ENCODE results near the gene IDE.
"Not testable (repeated sequence)": the region's sequence is repeated elsewhere in the genome, so short reads cannot be mapped to it uniquely, and the experiment has no call there.

IDE gene

GRCh38 chr10:92573798-92574547, at the start of gene IDE:
TSS of gene IDE (minus strand) at chr10:92574093. CDS start at chr10:92574019, 74 bp downstream.
- Mint-ChIP-seq H3K36me3 (ENCODE audit: low read depth) (peaks cover 10% of the 10 kb centered on the region), H3K27ac (peak within 1 kb of the TSS; percentile 80), H3K27me3 (ENCODE audit: low read depth) (no peaks in the 10 kb centered on the region), H3K4me3 (peak within 1 kb of the TSS; percentile 86), H3K9me3 (no peaks in the 10 kb centered on the region), H3K4me1 (ENCODE audit: low read depth) (peaks cover 25% of the 10 kb centered on the region)

GRCh38 chr10:92619368-92619767, 45.5 kb upstream of the IDE start:
- H3K4me3 Mint-ChIP-seq = no peak overlapping the region
- no peaks in the 10 kb centered on the region for H3K27me3 Mint-ChIP-seq (ENCODE audit: low read depth)
- peaks cover 56% of the 10 kb centered on the region for H3K36me3 Mint-ChIP-seq (ENCODE audit: low read depth)
- no peak overlapping the region for H3K27ac Mint-ChIP-seq
- H3K4me1 Mint-ChIP-seq (ENCODE audit: low read depth) = peaks cover 8% of the 10 kb centered on the region
- peaks cover 17% of the 10 kb centered on the region for H3K9me3 Mint-ChIP-seq

- Mint-ChIP-seq H3K27ac (no peak overlapping the region), H3K9me3 (peaks cover 3% of the 10 kb centered on the region), H3K36me3 (ENCODE audit: low read depth) (peaks cover 38% of the 10 kb centered on the region), H3K4me3 (no peak overlapping the region), H3K27me3 (ENCODE audit: low read depth) (no peaks in the 10 kb centered on the region), H3K4me1 (ENCODE audit: low read depth) (peaks cover 12% of the 10 kb centered on the region)
Observed at GRCh38 chr10:92615515-92615914, 41.6 kb upstream of the IDE start.

GRCh38 chr10:92604841-92605240, 30.9 kb upstream of the IDE start:
- Mint-ChIP-seq H3K4me1 (ENCODE audit: low read depth) (peaks cover 37% of the 10 kb centered on the region), H3K36me3 (ENCODE audit: low read depth) (peaks cover 32% of the 10 kb centered on the region), H3K4me3 (peak overlapping the region; percentile 25), H3K27me3 (ENCODE audit: low read depth) (no peaks in the 10 kb centered on the region), H3K27ac (peak overlapping the region; percentile 17), H3K9me3 (no peaks in the 10 kb centered on the region)

- Mint-ChIP-seq H3K36me3 (ENCODE audit: low read depth) (peaks cover 12% of the 10 kb centered on the region), H3K27ac (peak overlapping the region; percentile 63), H3K4me3 (no peak overlapping the region), H3K27me3 (ENCODE audit: low read depth) (no peaks in the 10 kb centered on the region), H3K4me1 (ENCODE audit: low read depth) (peaks cover 50% of the 10 kb centered on the region), H3K9me3 (no peaks in the 10 kb centered on the region)
Observed at GRCh38 chr10:92598321-92598720, 24.4 kb upstream of the IDE start.

- Mint-ChIP-seq H3K27me3 (ENCODE audit: low read depth) (no peaks in the 10 kb centered on the region), H3K4me1 (ENCODE audit: low read depth) (peaks cover 52% of the 10 kb centered on the region), H3K27ac (peak overlapping the region; percentile 77), H3K4me3 (peak overlapping the region; percentile 76), H3K36me3 (ENCODE audit: low read depth) (peaks cover 8% of the 10 kb centered on the region), H3K9me3 (no peaks in the 10 kb centered on the region)
Observed at GRCh38 chr10:92595505-92595904, 21.6 kb upstream of the IDE start.

GRCh38 chr10:92593619-92594588, 20.0 kb upstream of the IDE start:
- H3K27me3 Mint-ChIP-seq (ENCODE audit: low read depth) = no peaks in the 10 kb centered on the region
- H3K27ac Mint-ChIP-seq = peak overlapping the region; percentile 98
- peak overlapping the region; percentile 90 for H3K4me3 Mint-ChIP-seq
- peaks cover 56% of the 10 kb centered on the region for H3K4me1 Mint-ChIP-seq (ENCODE audit: low read depth)
- H3K9me3 Mint-ChIP-seq = no peaks in the 10 kb centered on the region
- H3K36me3 Mint-ChIP-seq (ENCODE audit: low read depth) = peaks cover 8% of the 10 kb centered on the region

GRCh38 chr10:92592761-92593618, 19.1 kb upstream of the IDE start, which contains the start of gene KIF11:
TSS of gene KIF11 (plus strand) at chr10:92593130. CDS start at chr10:92593376, 246 bp downstream.
- H3K4me3 Mint-ChIP-seq = peak within 1 kb of the TSS; percentile 90
- H3K27ac Mint-ChIP-seq = peak within 1 kb of the TSS; percentile 98
- no peaks in the 10 kb centered on the region for H3K9me3 Mint-ChIP-seq
- peaks cover 6% of the 10 kb centered on the region for H3K36me3 Mint-ChIP-seq (ENCODE audit: low read depth)
- H3K4me1 Mint-ChIP-seq (ENCODE audit: low read depth) = peaks cover 50% of the 10 kb centered on the region
- H3K27me3 Mint-ChIP-seq (ENCODE audit: low read depth) = no peaks in the 10 kb centered on the region

GRCh38 chr10:92591550-92592022, 17.7 kb upstream of the IDE start:
- peak overlapping the region; percentile 98 for H3K27ac Mint-ChIP-seq
- H3K9me3 Mint-ChIP-seq = no peaks in the 10 kb centered on the region
- H3K4me3 Mint-ChIP-seq = peak overlapping the region; percentile 90
- no peaks in the 10 kb centered on the region for H3K27me3 Mint-ChIP-seq (ENCODE audit: low read depth)
- peaks cover 4% of the 10 kb centered on the region for H3K36me3 Mint-ChIP-seq (ENCODE audit: low read depth)
- peaks cover 39% of the 10 kb centered on the region for H3K4me1 Mint-ChIP-seq (ENCODE audit: low read depth)

- Mint-ChIP-seq H3K4me1 (ENCODE audit: low read depth) (peaks cover 32% of the 10 kb centered on the region), H3K27ac (peak overlapping the region; percentile 98), H3K4me3 (peak overlapping the region; percentile 84), H3K27me3 (ENCODE audit: low read depth) (no peaks in the 10 kb centered on the region), H3K36me3 (ENCODE audit: low read depth) (peaks cover 4% of the 10 kb centered on the region), H3K9me3 (no peaks in the 10 kb centered on the region)
Observed at GRCh38 chr10:92590623-92591549, 17.0 kb upstream of the IDE start.

- H3K9me3 Mint-ChIP-seq; H3K4me1 Mint-ChIP-seq (ENCODE audit: low read depth); H3K27ac Mint-ChIP-seq; H3K27me3 Mint-ChIP-seq (ENCODE audit: low read depth); H3K36me3 Mint-ChIP-seq (ENCODE audit: low read depth); H3K4me3 Mint-ChIP-seq: not testable (repeated sequence)
Observed at GRCh38 chr10:92582347-92582746, 8.5 kb upstream of the IDE start.

- Mint-ChIP-seq H3K4me1 (ENCODE audit: low read depth) (peaks cover 22% of the 10 kb centered on the region), H3K36me3 (ENCODE audit: low read depth) (peaks cover 3% of the 10 kb centered on the region), H3K27me3 (ENCODE audit: low read depth) (peaks cover under 1% of the 10 kb centered on the region), H3K4me3 (no peak overlapping the region), H3K27ac (no peak overlapping the region), H3K9me3 (no peaks in the 10 kb centered on the region)
Observed at GRCh38 chr10:92575961-92576360, 2.1 kb upstream of the IDE start.
